HG02571 (cell line): ENCODE data around the gene SLC6A3.
"Not testable (repeated sequence)": the region's sequence is repeated elsewhere in the genome, so short reads cannot be mapped to it uniquely, and the experiment has no call there.

Source experiments
- ATAC-seq: cut with Tn5 transposase; IDR thresholded peaks from one replicate; pipeline ENCODE4 v1.9.1; 2021; ENCODE audit warnings: mild to moderate bottlenecking, moderate library complexity; ENCODE audit not compliant: unreplicated experiment

The SLC6A3 gene

GRCh38 chr5:1423901-1424603 lies 21.2 kb downstream of the SLC6A3 start:
- ATAC-seq, result no peak

GRCh38 chr5:1422522-1422921 lies 22.7 kb downstream of the SLC6A3 start:
- ATAC-seq, result not testable (repeated sequence)

DNA sequence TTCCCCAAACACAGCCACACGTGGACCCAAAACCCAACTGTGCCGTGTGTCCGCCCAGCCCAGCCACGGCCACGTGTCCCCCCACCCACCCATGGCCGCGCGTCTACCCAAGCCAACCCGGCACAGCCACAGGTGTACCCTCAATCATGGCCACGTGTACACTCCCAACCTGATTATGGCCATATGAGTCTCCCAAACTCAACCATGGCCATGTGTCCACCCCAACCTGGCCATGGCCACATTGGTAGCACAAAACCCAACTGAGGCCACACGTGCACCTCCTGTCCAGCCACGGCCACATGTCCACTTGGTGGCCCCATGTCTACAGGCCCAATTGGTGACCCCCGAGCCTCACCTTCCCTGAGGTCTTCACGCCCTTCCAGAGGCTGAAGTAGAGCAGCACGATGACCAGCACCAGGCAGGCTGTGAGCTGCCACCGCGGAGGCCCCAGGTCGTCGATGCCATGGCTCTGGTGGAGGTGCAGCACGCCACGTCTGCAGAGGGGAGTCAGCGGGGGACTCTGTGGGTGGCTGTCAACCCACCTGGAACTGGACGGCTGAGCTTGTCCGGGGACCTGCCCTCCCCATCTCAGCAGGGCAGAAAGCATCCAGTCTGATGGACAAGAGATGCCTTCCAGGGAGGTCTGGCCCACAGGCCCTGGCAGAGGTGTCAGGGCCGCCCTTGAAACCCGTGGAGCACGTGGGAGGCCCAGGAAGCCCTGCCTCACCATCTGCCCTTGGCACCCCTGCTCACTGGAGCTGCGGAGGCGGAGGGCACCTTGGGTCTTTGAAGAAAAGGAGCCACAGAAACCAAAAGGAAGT lies 23.5 kb downstream of the SLC6A3 start:
- no peak for ATAC-seq

- no peak for ATAC-seq
These were observed 24.7 kb downstream of the SLC6A3 start for GRCh38 chr5:1420211-1421195.

DNA sequence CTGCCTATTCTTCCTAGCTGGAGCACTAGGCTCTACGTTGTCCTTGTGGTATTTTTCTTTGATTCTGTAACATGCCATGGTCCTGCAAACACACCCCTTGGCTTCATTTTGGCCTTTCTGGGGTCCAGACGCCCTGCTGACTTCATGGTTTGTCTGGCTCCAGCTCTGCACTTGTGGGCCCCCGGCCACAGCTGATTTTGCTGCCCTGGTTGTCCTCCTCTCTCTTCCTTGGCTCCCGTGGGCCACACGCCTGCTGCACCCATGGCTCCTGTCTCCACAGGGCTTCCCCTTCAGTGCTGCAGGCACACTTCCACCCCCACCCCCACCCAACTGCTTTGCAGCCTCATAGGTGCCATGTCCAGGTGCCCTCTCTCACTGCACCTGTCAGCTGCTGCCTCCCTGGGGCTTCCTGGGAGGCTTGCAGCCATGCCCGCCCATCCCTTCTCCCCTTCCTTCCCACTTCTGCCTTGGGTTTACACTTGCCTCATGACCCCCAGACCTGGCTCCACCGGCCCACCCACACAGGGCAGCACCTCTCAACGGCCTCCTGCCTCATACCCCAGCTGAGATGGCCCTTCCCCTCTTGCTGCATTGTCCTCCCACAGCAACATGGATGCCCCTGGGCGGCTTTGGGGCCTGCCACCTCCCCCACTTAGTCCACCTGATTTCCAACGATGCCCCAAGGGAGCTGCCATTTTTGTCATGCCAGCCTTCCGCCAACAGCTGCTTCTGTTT lies 25.6 kb downstream of the SLC6A3 start:
- no peak for ATAC-seq

- no peak for ATAC-seq
These were observed 26.3 kb downstream of the SLC6A3 start for GRCh38 chr5:1418921-1419280.

DNA sequence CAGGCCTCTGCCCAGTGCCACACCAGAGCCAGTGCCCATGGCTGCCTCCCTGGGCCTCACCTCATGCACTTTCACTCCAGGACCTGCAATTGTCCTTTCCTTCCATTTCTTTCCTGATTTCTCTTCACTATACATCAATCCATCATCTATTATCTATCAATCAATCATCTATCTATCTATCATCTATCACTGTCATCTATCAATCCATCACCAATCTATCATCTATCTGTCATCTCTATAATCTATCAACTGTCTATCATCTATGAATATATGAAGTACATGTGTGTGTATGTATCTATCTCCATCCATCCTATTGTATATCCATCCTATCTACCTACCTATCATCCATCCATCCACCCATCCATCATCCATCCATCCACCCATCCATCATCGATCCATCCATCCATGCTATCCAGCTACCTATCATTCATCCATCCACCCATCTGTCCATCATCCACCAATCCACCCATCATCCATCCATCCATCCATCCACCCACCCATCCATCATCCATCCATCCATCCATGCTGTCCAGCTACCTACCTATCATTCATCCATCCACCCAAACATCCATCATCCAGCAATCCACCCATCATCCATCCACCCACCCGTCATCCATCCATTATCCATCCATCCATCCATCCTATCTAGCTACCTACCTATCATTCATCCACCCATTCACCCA lies 26.9 kb downstream of the SLC6A3 start:
- no peak for ATAC-seq

GRCh38 chr5:1417586-1418225 lies 27.5 kb downstream of the SLC6A3 start:
- ATAC-seq, result no peak

- ATAC-seq, result no peak
These were observed 28.3 kb downstream of the SLC6A3 start for GRCh38 chr5:1416856-1417469.

- ATAC-seq, result no peak
These were observed 29.4 kb downstream of the SLC6A3 start for GRCh38 chr5:1415626-1416360.

GRCh38 chr5:1415059-1415425 lies 30.2 kb downstream of the SLC6A3 start:
- no peak for ATAC-seq

DNA sequence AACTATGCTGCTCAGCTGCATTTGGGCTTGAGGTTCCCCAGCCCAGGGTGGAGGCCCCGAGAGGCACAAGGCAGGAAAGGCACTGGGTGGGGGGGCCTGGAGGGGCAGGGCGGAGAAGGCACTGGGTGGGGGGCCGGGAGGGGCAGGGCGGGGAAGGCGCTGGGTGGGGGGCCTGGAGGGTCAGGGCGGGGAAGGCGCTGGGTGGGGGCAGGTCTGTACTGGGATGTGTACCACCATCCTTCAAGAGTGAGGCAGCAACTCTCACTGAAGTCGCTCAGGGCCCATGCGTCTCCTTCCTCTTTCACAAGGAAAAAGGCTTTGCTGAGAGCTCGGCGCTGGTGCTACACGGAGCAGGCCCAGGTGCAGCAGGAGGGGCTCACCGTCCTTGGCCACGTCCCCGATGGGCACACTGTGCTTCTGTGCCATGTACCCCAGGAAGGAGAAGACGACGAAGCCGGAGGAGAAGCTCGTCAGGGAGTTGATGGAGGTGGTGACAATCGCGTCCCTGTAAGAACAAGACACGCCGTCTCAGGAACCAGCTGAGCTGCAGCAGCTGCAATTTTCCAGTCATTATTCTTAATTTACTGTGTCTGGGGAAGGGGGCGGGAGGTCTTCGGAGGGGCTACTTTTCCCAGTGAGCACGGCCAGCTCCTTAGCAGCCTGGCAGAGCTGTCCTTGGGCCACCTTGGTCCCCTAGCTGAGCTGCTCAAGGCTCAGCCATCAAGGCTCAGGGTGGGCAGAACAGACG lies 30.8 kb downstream of the SLC6A3 start:
- no peak for ATAC-seq

DNA sequence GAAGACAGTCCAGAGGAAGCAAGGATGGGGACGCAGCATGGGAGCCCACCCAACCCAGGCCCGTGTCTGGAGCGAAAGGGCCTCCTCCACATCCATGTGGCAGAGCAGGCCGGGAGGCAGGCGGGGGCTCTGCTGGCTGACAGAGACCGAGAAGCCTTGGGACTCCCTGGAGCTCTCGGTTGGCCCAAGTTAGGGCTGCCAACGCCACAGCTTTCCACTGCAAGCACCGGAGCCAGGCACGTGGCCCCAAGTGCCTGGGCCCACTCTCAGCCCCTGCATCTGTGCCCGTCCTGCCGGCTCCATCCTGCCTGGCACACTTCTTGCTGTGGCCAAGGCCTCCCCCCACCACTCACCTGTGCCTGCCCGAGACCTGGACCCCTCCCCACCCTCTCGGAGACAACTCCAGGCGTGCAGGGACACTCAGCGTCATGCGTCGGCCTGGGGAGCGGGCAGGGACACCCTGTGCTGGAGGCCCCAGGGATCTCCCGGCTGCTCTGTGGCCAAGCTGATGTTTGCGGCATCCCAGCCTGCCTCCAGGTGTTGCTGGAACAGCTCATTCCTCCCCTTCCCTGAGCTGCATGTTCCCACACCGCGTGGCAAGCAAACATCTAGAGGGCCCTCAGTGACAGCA lies 31.5 kb downstream of the SLC6A3 start:
- no peak for ATAC-seq

DNA sequence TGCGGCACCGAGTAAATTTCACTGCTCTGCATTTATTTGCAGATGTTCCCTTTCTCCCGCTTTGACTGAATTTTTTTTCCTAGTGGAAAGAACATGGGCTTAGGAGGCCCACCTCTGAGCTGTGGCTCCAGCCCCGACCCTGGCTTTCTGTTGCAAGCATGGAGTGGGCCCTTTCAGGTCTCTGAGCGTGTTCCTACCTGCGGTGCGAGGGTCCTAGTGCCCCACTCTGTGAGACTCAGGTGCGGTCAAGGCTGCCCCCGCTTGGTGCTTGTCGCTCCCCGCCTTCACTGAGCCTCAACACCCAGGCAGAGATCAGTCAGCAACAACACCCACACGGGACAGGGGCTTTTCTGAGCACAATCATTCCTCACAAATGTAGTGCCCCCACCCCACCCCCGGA lies 32.0 kb downstream of the SLC6A3 start:
- ATAC-seq, result no peak

DNA sequence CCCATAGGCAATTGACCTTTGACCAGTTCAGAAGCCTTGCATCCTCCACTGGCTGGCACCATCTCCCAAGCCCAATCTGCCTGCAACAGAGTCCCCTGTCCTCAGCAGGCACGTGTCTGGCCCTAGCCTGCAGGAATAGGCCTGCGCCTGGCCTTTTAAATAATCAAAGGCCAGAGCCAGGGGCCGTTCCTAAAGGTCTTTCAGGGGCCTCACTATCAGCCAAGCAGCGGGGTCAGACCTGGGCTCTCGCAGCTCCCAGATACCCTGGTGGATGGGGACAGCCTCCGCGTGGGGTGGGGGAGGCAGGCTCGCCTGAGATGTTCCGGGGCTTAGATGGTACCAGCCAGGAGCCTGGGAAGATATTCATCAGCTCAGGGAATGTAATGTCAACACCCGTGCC lies 32.6 kb downstream of the SLC6A3 start:
- ATAC-seq, result no peak

- ATAC-seq, result no peak
These were observed 33.1 kb downstream of the SLC6A3 start for GRCh38 chr5:1412163-1412562.

- no peak for ATAC-seq
These were observed 34.1 kb downstream of the SLC6A3 start for GRCh38 chr5:1411099-1411498.
